HG02938 (cell line): ENCODE results near the gene GRIPAP1.
"Not testable (repeated sequence)": the region's sequence is repeated elsewhere in the genome, so short reads cannot be mapped to it uniquely, and the experiment has no call there.

ENCODE experiments used
- ATAC-seq: cut with Tn5 transposase; IDR thresholded peaks from one replicate; pipeline ENCODE4 v1.9.1; 2021; ENCODE audit warnings: mild to moderate bottlenecking, moderate library complexity; ENCODE audit not compliant: unreplicated experiment

The GRIPAP1 gene

DNA sequence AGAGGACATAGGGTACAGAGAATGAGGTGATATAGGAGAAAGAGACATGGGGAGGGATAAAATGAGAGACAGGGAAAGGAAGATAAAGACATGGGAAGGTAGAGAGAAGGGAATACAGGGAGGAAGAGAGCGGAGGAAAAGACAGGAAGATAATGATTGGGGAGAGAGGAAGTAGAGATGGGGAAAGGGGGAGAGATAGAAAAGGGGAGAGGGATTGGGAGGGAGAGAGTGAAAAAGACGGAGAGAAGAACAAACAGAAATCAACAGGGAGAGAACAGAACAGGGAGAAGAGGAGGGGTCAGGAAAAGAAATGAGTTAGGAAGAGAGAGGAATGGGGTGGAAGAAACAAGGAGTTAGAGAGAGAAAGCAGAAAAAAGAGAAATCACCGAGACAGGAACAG lies 4.6 kb downstream of the GRIPAP1 start:
- no peak for ATAC-seq

DNA sequence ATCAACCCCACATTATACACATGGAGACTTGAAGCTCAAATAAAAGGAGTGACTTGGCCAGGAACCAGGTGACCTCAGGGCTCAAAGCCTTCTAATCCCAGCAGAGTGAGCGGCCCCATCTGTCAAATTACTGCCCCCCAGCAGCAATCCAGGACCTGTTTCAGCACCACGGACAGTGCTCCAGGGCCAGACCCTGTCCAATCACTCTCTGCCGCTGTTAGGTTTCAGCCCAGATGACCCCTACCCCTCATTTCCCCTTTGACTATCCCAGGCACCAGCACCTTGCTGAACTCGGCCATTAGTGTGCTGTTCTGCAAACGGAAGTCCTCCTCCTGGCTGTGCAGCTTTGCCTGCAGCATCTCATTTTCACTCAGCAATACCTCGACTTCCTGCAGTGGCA lies 5.1 kb downstream of the GRIPAP1 start:
- no peak for ATAC-seq

DNA sequence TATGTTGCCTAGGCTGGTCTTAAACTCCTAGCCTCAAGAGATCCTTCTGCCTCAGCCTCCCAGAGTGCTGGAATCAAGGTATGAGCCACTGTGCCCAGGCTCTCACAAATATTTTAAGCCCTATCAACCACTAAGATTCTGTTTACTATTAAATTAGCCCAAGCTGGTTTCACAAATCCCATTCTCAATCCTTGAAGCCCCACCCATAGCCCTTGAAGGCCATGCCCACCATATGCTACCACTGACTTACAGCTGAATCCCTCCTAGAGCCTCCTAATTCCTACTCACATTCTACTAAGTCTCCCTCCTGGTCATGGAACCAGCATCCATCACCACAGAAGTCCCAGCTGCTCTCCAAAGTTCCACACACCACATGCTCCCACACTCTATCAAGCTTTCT lies 9.7 kb downstream of the GRIPAP1 start:
- no peak for ATAC-seq

DNA sequence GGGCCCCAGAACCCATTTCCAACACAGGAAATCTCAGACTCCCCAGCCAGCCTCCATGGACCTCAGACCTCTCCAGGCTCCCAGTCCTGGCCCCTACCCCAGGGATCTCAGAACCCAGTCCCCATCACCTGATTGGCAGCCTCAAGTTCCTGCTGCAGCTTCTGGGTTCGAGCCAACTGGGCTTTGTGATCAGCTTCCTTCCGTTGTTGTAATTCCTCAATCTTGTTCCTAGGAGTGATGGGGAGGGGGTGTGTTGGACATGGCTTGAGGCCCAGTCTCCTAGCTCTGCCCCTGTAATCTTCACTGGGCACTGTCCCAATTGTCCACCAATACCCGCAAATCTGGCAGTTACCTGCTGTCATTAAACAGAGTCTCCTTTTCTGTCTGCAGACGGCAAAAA lies 12.6 kb downstream of the GRIPAP1 start:
- no peak for ATAC-seq

DNA sequence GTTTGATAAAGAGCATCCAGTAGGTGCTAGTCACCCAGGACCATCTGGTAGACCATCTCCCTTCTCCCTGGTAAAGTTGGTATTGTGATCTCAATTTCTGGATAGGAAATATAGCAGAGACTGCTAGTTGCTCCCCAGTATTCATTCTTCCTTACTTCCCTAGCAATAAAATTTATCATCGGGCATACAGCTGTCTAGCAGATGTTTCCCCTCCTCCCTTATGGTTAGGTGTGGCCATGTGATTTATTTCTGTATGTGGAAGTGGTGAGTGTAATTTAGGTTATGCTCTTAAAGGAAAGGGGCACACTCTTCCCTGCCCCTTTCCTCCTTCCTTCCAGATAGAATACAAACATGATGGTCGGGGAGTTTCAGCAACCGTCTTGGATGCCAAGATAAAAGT lies 18.2 kb downstream of the GRIPAP1 start:
- no peak for ATAC-seq

DNA sequence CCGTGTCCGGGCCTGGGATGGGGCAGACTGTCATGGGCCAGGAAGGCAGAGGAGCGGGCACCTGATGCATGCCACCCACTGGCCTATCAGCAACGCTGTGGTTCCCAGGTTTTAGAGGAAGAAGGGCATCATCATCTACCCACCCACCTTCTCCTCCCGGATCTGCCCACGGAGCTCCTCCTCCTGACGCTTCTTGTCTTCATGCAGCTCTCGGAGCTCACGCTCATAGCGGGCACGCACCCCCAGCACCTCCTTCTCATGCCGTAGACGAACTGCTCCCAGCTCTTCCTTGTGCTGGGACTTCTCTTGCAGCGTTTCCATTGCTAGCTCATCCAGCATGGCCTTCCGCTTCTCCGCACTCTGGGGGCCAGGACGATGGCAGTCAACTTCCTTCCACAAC lies 19.0 kb downstream of the GRIPAP1 start:
- ATAC-seq, result no peak

DNA sequence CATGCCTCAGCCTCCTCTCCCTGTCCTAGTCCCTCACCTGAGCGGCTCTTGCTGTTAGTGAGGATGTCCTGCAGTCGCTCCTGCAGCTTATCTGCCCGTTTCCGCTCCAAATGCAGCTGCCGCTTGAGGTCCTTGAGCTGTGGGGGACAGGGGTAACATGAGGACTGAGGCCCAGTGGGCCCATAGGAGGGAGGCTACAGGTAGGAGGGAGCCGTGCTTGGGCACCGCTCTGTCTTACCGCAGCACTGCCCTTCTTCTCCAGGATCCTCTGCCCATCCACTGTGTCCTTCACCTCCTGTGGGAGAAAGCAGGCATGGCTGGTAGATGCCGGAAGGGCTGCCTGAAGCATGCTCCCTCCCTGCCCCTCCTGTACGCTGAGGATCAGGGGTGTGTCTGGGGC lies 20.9 kb downstream of the GRIPAP1 start:
- no peak for ATAC-seq

DNA sequence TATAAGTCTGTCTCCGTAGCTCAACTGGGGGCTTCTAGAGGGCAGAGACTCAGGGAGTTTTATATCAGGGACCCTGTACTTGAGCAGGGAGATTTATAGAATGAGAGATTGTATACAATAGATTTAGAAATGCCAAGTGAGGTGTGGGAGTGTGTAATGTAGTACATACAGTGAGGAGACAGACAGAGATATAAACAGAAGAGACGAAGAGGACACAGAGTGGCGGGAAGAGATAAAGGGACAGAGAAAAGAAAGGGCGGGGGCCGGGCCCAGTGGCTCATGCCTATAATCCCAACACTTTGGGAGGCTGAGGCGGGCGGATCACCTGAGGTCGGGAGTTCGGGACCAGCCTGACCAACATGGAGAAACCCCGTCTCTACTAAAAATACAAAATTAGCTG lies 21.7 kb downstream of the GRIPAP1 start:
- ATAC-seq, result not testable (repeated sequence)

DNA sequence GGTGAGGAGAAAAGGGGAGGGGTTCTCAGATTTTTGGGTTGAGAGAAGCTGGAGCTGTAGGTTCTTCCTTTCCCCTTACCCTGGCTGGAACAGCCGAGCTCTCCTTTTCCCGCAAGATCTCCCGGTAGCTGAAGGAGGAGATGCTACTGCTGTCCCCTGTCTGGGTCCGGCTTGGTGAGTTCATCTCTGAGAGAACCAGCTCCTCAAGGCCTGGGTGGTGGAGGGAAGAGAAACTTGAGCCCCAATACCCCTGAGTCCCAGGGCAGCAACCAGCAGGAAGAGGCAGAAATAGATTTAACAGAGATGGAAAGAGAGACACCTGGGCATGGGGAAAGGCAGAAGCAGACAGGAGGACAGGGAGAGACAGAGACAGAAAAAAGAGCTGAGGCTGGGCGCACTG lies 23.8 kb downstream of the GRIPAP1 start:
- ATAC-seq, result no peak

DNA sequence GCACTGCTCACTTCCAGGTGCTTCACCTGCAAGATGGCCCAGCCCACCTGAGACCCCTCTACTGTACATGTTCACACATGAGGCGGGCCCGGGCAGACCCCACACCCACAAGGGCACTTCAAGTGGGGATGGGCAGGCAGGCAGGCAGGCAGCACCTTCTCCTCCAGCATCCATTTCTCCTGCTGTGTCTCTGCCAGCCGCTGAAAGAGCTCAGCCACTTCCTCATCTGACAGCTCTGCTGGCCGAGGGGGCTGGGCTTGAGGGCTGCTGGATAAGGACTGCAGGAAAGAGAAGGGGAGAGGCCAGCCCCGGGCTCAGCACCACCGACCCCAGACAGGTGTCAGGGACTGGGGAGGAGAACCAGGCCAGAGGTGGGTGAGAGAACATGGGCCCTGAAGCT lies 26.0 kb downstream of the GRIPAP1 start:
- ATAC-seq, result no peak

DNA sequence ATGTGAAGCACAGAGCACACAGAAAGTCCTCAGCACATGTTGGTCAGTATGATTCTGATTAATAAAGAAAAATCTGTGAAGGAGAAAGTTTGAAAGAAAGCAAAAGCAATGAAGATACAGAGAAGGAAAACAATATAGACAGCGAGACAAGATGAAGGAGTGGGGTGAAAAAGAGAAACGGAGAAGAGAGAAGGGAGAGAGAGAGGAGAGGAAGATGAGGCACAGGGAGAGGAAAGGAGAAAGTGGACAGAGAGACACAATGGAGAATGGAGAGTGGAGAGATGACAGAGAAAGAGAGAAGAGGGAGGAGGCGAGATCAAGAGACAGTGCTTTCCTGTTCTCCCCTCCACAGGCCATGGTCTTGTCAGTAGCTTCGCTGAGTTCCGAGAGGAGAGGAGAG lies 26.5 kb downstream of the GRIPAP1 start:
- ATAC-seq, result no peak

DNA sequence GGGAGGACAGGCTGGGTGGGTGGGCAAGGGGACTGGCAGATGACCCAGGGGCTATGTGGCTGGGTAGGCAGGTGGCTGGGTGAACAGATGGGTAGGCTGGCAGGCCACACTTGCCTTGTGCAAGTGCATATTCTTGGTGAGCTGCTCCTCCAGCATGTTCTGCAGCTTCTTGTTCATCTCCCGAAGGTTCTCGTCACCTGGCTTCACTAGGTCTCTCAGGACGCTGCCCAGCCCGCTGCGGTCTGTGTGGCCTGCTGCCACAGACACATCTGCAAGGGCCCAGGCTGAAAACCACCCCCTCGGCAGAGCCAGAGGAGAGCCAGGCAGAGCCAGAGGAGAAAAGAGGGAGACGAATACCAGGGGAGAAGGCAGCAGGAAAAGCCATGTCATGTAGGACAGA lies 27.0 kb downstream of the GRIPAP1 start:
- ATAC-seq, result no peak

DNA sequence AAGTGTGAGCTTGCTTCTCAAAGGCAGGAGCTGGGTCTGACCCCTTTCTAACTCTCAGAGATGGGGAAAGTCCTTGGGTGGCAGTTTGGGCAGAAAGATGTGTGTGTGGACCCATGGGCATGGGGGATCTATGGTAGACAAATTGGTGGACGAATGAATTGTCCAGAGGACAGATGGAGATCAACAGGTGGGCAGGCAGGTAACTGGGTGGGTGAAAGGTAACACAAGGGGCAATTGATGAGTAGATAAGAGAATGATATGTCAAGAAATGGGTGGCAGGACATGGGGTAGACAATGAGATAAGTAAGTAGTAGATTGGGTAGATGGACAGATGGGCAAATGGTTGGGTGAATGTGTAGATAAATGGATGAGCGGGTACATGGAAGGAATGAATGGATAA lies 27.5 kb downstream of the GRIPAP1 start:
- no peak for ATAC-seq

DNA sequence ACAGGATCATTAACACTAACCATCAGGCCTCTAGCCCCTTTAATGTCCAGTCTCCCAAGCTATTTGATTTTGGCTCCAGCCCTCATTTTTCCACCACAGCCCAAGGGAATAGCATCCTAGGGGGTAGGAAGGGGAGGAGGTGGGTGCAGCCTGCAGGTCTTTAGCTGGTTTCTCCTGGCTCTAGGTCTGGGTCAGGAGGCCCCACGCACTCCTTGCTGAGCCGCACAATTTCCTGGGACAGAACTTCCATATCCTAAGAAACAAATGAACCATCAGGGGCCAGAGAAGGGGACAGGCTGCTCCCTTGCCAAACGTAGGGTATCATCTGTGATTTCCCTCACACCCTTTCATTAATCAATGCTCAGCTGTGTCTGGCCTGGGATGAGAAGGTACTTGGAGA lies 28.0 kb downstream of the GRIPAP1 start:
- no peak for ATAC-seq

DNA sequence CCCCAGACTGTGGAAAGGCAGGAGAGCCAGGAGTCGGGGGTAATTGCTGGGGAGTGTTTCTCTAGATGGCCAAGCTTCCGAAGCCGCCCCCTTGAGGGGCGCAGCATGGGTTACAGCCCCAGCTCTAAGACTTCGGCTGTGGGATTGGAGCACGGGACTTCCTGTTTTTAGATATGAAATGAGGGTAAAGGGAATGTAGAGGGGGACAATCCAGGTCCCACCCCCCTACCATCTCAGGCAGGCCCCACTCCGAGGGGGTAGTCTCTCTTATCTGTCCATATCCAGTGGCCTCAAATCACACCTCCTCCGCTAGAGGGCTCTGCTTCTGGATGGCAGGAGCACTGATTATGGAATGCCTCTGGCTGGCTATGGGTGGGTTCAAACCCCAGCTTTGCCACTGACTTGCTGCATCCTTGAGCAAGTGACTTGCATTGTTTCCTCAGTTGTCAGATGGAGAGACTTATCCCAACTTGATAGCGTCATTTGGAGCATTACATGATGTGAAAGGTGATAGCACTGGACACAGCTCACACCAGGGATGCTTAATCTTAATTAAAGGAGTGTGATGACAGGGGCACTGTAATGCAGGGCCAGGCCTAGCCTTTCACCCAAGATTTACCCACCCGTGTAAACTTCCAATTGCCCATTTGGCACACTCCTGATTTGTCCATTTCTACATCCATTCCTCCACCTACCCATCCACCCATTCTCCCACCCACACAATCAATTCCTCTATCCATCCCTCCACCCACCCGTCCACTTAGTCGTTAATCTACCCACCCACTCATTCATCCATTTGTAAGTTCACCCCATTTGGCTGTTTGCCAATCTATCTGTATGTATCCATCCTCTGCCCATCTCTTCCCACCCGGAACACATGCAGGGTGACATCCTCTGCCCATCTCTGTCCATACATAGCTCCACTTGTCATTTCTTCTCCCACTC lies 29.6 kb downstream of the GRIPAP1 start:
- ATAC-seq, result no peak

DNA sequence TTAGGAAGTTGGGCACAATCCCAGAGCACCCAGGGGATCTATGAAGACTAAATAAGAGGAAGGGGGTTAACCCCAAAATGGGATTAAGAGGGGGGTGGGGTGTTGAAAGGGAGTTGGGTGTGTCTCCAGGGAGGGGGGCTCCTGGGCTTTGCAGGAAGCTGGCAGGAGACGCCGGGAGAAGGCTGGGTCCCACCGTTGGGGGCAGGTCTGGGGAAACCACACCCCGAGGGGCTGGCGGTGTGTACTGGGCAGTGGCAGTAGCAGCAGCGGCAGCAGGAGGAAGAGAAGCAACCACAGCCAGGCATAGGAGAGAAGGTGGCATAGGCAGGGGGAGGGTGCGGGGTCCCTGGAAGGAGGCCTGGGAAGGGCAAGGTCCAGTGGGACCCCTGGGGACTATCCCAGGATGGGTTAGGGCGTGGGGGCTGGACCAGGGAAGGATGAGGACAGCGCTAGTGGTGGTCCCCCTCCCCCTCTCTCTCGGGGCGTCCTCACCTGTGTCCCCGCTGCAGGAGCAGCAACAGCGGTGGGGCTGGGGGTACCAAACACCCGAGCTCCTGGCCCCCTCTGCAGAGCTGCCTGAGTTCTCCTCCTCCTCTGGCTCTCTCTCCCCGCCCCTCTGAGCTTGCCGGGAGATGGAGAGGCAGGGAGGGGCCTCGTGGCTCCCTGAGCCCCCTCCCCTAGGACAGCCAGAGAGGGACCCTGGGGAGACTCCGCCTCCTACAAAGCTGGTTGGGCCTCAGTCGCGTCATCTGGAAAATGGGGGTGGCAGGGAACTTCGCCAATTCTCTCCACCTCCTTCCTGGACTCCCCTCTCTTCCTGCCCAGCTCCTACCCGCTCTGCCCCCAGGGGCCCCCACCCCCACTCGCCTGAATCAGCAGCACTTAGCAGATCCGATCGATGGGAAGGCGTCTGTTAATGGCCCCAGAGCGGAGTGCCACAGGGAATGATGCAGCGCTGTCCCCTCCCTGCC lies 30.5 kb downstream of the GRIPAP1 start, which contains the start of gene KCND1:
TSS of gene KCND1 (minus strand) at position 596 of the 971 bp plus-strand sequence. CDS start 1,573 bp downstream, outside the sequence.
- ATAC-seq, result no peak

DNA sequence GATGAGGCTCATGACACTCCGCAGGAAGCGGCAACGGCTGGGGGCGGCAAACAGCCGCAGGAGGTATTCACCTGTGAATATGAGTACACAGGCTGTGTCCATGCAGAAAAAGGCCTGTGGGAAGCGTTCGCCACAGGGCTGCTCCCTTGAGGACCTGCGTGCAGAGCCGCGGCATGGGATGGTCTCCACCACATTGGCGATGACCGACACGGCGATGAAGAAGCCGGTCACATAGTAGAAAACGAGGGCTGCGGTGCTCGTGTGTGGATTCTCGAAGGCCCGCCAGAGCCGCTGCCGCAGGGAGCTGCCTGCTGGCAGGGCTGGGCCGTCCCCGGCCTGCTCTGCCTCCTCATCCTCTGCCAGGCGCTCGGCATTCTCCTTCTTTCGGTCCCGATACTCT lies 32.6 kb downstream of the GRIPAP1 start:
- no peak for ATAC-seq

DNA sequence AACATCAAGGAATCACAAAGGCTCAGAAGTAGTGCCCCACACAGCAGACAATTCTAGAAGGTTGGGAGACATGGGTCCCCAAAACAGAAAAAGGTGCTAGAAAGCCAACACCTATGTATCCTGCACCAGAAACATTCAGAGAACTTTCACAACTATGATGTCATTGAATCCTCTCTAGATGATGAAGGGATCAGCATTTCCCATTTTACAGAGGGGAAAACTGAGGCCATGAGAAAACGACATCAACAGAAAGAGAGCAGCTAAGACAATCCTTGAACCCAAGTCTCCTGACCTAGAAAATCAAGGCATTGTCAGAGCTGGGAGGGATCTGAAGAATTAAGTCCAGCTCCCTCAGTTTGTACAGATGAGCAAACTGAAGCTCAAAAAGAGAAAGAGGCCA lies 33.7 kb downstream of the GRIPAP1 start:
- no peak for ATAC-seq

DNA sequence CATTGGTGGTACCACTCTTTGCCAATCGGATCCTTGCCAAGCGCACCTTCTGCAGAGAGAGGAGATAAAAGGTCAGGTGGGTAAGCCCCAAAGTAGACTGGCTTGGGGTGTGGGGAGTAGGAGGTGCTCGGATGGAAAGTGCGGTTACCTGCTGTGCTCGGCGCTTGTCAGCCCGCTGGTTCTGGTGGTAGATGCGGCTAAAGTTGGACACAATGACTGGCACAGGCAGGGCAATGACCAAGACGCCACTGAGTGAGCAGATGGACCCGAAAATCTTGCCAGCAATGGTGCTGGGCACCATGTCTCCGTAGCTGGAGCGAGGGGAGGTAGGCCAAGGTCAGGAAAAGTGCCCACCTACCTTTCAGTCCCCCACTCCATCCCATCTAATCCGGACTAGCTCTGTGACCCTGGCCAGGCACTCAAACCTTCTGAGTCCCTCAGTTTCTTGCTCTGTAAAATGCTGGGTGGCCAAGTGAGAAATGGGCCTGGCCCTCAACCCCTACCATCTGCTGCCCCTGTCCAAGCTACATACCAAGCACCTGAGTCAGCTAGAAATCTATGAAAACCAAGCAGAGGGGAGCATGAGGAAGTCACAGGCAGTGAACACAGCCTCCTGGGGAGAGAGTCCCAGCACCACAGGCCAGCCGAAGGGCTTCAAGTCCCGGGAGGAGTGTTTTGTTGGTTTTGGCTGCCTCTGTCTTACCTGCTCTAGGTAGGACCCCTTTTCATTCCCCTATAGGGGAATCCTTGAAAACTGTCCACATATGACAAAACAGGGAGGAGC lies 35.1 kb downstream of the GRIPAP1 start:
- ATAC-seq, result no peak

DNA sequence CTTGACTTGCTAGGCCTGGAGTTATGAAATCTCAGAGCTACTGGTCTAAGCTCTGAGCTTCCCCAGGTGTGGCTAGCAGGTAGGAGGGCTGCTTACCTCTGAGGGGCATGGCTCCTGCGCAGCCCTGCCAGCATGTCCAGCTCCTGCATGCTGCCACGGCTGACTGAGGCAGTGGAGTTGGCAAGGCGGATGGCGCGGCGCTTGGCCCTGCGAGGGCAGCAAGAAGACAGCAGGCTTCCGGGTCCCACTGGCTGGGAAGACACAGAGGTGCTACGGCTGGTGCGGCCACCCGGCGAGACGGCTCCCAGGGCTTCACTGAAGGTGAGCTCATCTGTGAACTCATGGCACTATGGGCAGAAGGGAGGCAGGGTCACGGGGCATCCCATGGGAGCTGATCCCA lies 36.1 kb downstream of the GRIPAP1 start:
- ATAC-seq, result no peak

DNA sequence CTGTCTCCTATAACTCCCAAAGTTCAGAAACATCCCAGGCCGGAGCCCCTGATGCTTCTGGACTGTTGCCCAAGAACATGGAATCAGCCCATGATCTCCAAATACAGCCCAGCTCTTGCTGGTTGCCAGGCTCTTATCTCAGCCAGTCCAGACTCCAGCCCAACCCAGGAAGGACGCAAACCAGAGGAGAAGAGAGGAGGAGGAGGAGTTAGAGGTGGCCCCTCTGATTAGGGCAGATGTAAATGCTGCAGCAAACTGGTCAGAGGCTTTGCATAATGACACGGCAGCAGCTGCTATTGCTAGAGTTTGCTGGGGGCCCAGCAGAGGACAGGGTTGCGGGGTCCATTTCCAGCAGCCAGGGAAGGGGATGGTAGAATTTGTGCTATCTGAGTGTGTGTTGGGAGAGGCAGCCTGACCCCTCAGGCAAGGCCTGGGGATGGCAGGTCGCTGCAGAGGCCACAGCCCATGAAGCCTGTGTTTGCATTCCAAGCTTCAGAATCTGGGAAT lies 40.4 kb downstream of the GRIPAP1 start:
- ATAC-seq, result no peak
